ENCODE results near the gene VSTM5. TPM values are rescaled to one million over a fixed set of nuclear protein-coding genes. Genes with fewer than 3 reads are reported as not detected.

VSTM5 gene
- polyA plus RNA-seq, 3 donors from 2014 or later: not detected

GRCh38 chr11:93831343-93832127 is 18.9 kb downstream of the VSTM5 start:
- H3K4me1 Mint-ChIP-seq: no peaks in the 10 kb centered on the region
- no peak for DNase-seq
- no peak overlapping the region for H3K4me3 Mint-ChIP-seq
- H3K27ac Mint-ChIP-seq: no peak overlapping the region
- peaks cover 0 to 2% (median 0%) of the 10 kb centered on the region in 6 donors for H3K9me3 Mint-ChIP-seq
- peaks cover 0 to 7% (median 0%) of the 10 kb centered on the region in 3 donors for H3K27me3 Mint-ChIP-seq (ENCODE audit: low read depth in 3 of 3)
- H3K36me3 Mint-ChIP-seq: no peaks in the 10 kb centered on the region

GRCh38 chr11:93829598-93829997 is 20.8 kb downstream of the VSTM5 start:
- peaks cover 0 to 7% (median 0%) of the 10 kb centered on the region in 3 donors for H3K27me3 Mint-ChIP-seq (ENCODE audit: low read depth in 3 of 3)
- peaks cover 0 to 2% (median 0%) of the 10 kb centered on the region in 6 donors for H3K9me3 Mint-ChIP-seq
- no peaks in the 10 kb centered on the region for H3K36me3 Mint-ChIP-seq
- DNase-seq: no peak
- no peak overlapping the region for H3K4me3 Mint-ChIP-seq
- H3K27ac Mint-ChIP-seq: no peak overlapping the region
- no peaks in the 10 kb centered on the region for H3K4me1 Mint-ChIP-seq

DNA sequence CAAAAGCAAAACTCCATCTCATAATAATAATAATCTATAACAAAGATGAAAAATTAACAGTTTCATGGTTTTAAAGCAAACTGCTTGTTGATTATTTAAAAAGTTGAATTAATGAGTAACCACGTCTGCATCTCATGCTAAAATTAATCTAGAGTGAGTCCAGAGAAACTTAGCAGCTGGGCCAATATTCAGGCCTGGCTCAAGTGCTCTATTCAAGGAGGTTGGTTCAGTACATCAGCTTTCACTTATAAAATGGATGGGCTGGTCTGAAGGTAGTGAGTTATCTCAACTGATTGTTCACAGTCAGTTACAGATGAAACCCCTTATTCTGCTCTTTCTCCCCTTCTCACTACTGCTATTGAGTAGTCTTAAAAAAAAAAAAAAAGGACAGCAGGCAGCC is 23.1 kb downstream of the VSTM5 start:
- Mint-ChIP-seq H3K36me3 (no peaks in the 10 kb centered on the region), H3K4me1 (no peaks in the 10 kb centered on the region), H3K9me3 (no peaks in the 10 kb centered on the region), H3K4me3 (no peak overlapping the region), H3K27ac (no peak overlapping the region), H3K27me3 (ENCODE audit: low read depth in 3 of 3) (peaks cover 0 to 3% (median 1%) of the 10 kb centered on the region in 3 donors)
- no peak for DNase-seq

DNA sequence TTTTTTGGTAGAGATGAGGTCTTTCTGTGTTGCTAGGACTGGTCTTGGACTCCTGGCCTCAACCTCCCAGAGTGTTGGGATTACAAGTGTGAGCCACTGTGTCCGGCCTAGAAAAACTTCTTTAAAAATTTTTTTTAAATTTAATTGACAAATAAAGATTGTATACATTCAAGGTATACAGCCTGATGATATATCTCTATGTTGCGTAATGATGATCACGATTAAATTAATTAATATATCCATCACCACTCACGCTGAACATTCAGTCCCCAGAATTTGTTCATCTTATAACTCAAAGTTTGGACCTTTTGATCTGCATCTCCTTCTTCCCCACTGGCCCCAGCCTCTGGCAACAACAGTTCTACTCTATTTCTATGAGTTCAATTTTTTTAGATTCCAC is 27.2 kb downstream of the VSTM5 start:
- H3K27me3 Mint-ChIP-seq (ENCODE audit: low read depth in 3 of 3): peaks cover 0 to 5% (median 0%) of the 10 kb centered on the region in 3 donors
- H3K4me1 Mint-ChIP-seq: no peaks in the 10 kb centered on the region
- peaks cover 0 to 2% (median 0%) of the 10 kb centered on the region in 6 donors for H3K9me3 Mint-ChIP-seq
- DNase-seq: no peak
- no peak overlapping the region for H3K4me3 Mint-ChIP-seq
- H3K36me3 Mint-ChIP-seq: peaks cover 0 to 8% (median 0%) of the 10 kb centered on the region in 3 donors
- H3K27ac Mint-ChIP-seq: no peak overlapping the region

DNA sequence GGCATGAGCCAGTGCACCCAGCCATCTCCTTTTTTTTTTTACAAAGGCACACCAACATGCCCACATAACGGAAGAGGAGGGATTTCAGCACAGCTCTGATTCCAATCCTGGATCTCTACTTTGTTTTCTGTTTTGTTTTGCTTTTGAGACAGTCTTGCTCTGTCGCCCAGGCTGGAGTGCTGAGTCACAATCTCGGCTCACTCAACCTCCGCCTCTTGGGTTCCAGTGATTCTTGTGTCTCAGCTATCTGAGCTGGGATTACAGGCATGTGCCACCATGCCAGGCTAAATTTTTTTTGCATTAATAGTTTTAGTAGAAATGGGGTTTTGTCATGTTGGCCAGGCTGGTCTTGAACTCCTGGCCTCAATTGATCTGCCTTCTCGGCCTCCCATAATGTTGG is 28.1 kb downstream of the VSTM5 start:
- no peak overlapping the region for H3K27ac Mint-ChIP-seq
- H3K4me3 Mint-ChIP-seq: no peak overlapping the region
- no peaks in the 10 kb centered on the region for H3K4me1 Mint-ChIP-seq
- H3K27me3 Mint-ChIP-seq (ENCODE audit: low read depth in 3 of 3): peaks cover 0 to 5% (median 0%) of the 10 kb centered on the region in 3 donors
- peaks cover 0 to 2% (median 0%) of the 10 kb centered on the region in 6 donors for H3K9me3 Mint-ChIP-seq
- peaks cover 3 to 14% (median 5%) of the 10 kb centered on the region in 3 donors for H3K36me3 Mint-ChIP-seq
- no peak for DNase-seq

- Mint-ChIP-seq H3K9me3 (peaks cover 0 to 2% (median 0%) of the 10 kb centered on the region in 6 donors), H3K36me3 (peaks cover 4 to 14% (median 5%) of the 10 kb centered on the region in 3 donors)
Observed at GRCh38 chr11:93821617-93822016, 28.8 kb downstream of the VSTM5 start.

GRCh38 chr11:93820847-93821246 is 29.6 kb downstream of the VSTM5 start:
- peaks cover 0 to 5% (median 0%) of the 10 kb centered on the region in 3 donors for H3K27me3 Mint-ChIP-seq (ENCODE audit: low read depth in 3 of 3)
- DNase-seq: no peak
- no peaks in the 10 kb centered on the region for H3K4me1 Mint-ChIP-seq
- no peak overlapping the region for H3K27ac Mint-ChIP-seq
- H3K9me3 Mint-ChIP-seq: peaks cover 0 to 2% (median 0%) of the 10 kb centered on the region in 6 donors
- H3K4me3 Mint-ChIP-seq: no peak overlapping the region
- H3K36me3 Mint-ChIP-seq: peaks cover 7 to 14% (median 8%) of the 10 kb centered on the region in 3 donors

More at GRCh38 chr11:93821617-93822016, 28.8 kb downstream of the VSTM5 start:
- Mint-ChIP-seq H3K4me1 (no peaks in the 10 kb centered on the region), H3K27me3 (ENCODE audit: low read depth in 3 of 3) (peaks cover 0 to 5% (median 0%) of the 10 kb centered on the region in 3 donors), H3K4me3 (no peak overlapping the region), H3K27ac (no peak overlapping the region)
- no peak for DNase-seq

DNA sequence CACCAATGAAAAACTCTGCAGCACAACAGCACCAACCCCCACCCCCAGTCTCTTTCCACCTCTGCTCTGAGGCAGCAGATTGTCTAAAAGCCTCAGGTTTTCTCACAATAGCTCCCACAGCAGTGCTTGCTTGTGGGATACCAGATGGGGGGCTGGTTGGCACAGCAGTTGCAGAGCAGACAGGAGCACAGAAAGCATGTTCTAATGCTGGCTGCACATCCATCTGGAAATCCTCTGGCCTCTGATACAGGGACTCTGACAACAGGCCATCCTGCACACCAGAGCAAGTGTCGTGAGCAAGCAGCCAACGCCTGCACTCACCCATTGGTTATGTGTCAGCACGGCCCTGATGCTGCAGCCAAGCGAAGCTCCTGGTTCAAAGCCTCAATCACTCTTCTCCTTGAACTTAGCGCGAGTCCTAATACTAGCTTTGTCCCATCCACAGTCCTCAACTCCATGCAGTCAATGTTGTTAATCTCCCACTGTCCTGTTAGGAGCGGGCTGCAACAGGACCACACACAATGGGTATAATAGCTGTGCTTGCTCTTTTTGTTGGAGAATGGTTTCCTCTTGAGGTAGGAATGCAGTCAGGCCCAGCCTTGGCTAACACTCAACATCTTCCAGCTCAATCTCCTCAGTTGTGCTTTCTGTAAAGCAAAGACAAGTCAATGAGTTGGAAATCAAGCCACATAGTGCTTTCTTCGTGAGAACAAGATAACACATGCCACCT is 30.3 kb downstream of the VSTM5 start:
- H3K27ac Mint-ChIP-seq: no peak overlapping the region
- no peak overlapping the region for H3K4me3 Mint-ChIP-seq
- peaks cover 8 to 14% (median 12%) of the 10 kb centered on the region in 3 donors for H3K36me3 Mint-ChIP-seq
- no peak for DNase-seq
- peaks cover 0 to 5% (median 0%) of the 10 kb centered on the region in 3 donors for H3K27me3 Mint-ChIP-seq (ENCODE audit: low read depth in 3 of 3)
- no peaks in the 10 kb centered on the region for H3K4me1 Mint-ChIP-seq
- H3K9me3 Mint-ChIP-seq: peaks cover 0 to 2% (median 0%) of the 10 kb centered on the region in 6 donors

GRCh38 chr11:93817426-93818348 is 32.7 kb downstream of the VSTM5 start:
- Mint-ChIP-seq H3K36me3 (peaks cover 16 to 29% (median 27%) of the 10 kb centered on the region in 3 donors), H3K9me3 (peaks cover 0 to 2% (median 0%) of the 10 kb centered on the region in 6 donors), H3K4me1 (no peaks in the 10 kb centered on the region), H3K27me3 (ENCODE audit: low read depth in 3 of 3) (peaks cover 0 to 4% (median 0%) of the 10 kb centered on the region in 3 donors), H3K4me3 (no peak overlapping the region), H3K27ac (peak overlapping the region in 2 of 6 donors; percentile 0 to 18)
- no peak for DNase-seq

GRCh38 chr11:93814966-93815633 is 35.3 kb downstream of the VSTM5 start:
- Mint-ChIP-seq H3K36me3 (peaks cover 24 to 38% (median 27%) of the 10 kb centered on the region in 3 donors), H3K9me3 (no peaks in the 10 kb centered on the region), H3K27me3 (ENCODE audit: low read depth in 3 of 3) (peaks cover 0 to 3% (median 0%) of the 10 kb centered on the region in 3 donors), H3K4me1 (no peaks in the 10 kb centered on the region), H3K27ac (no peak overlapping the region), H3K4me3 (no peak overlapping the region)
- DNase-seq: no peak

- H3K4me3 Mint-ChIP-seq: no peak overlapping the region
- peaks cover 21 to 45% (median 24%) of the 10 kb centered on the region in 3 donors for H3K36me3 Mint-ChIP-seq
- no peaks in the 10 kb centered on the region for H3K27me3 Mint-ChIP-seq (ENCODE audit: low read depth in 3 of 3)
- H3K4me1 Mint-ChIP-seq: no peaks in the 10 kb centered on the region
- H3K9me3 Mint-ChIP-seq: no peaks in the 10 kb centered on the region
- H3K27ac Mint-ChIP-seq: no peak overlapping the region
- DNase-seq: no peak
Observed at GRCh38 chr11:93813974-93814373, 36.4 kb downstream of the VSTM5 start.

DNA sequence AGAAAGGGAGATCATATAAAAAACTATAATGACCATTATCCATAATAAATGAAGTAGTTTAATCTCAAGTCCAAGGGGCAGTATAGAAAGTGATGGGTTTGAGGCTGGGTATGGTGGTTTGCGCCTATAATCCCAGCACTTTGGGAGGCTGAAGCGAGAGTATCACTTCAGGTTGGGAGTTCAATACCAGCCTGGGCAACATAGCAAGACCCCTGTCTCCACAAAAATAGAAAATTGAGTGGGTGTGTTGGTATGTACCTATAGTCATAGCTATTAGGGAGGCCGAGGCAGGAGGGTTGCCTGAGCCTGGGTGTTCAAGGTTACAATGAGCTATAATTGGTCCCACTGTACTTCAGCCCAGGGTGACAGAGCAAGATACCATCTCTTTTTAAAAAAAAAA is 42.4 kb downstream of the VSTM5 start:
- peaks cover 3 to 7% of the 10 kb centered on the region in 2 donors for H3K4me1 Mint-ChIP-seq
- H3K27me3 Mint-ChIP-seq (ENCODE audit: low read depth in 3 of 3): peaks cover 0 to 1% (median 0%) of the 10 kb centered on the region in 3 donors
- no peak overlapping the region for H3K27ac Mint-ChIP-seq
- no peak overlapping the region for H3K4me3 Mint-ChIP-seq
- no peaks in the 10 kb centered on the region for H3K9me3 Mint-ChIP-seq
- DNase-seq: no peak
- peaks cover 0 to 41% (median 25%) of the 10 kb centered on the region in 3 donors for H3K36me3 Mint-ChIP-seq

DNA sequence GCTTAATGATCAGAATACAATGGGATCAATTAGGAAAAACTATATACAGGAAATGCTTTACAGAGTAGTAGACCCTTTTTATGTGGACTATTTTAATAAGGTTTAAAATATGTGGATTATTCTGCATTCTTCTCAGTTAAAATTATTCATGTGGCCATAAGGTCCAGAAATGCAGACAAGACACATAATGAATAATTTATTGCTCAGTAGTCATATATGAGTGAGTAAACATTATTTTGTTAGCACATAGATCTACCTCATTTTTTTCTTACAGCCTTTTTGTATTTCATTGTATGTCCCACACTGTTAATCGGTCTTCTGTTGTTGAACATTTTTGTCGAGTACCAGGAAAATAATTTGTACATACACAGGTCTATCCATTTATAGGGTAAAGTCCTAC is 45.5 kb downstream of the VSTM5 start:
- Mint-ChIP-seq H3K9me3 (no peaks in the 10 kb centered on the region), H3K4me3 (no peak overlapping the region), H3K4me1 (peaks cover 5 to 17% of the 10 kb centered on the region in 2 donors), H3K27ac (peak overlapping the region in 3 of 6 donors; percentile 4 to 30 (median 29)), H3K36me3 (peaks cover 0 to 45% (median 23%) of the 10 kb centered on the region in 3 donors), H3K27me3 (ENCODE audit: low read depth in 3 of 3) (peaks cover 0 to 1% (median 0%) of the 10 kb centered on the region in 3 donors)
- DNase-seq: no peak
